CD4-positive, alpha-beta T cell treated with Interleukin-15 for 4 hours (primary cell): ENCODE results near the gene PPP1R12A.
"Not testable (repeated sequence)": the region's sequence is repeated elsewhere in the genome, so short reads cannot be mapped to it uniquely, and the experiment has no call there.

Experiments
- DNase-seq: peaks from one replicate; pipeline ENCODE4 v3.0.0-alpha.2; 2020; ENCODE audit warnings: low spot score

The PPP1R12A gene

GRCh38 chr12:79891506-79892162, 43.3 kb downstream of the PPP1R12A start:
- no peak for DNase-seq

GRCh38 chr12:79887890-79888289, 47.0 kb downstream of the PPP1R12A start:
- no peak for DNase-seq

GRCh38 chr12:79886917-79887519, 47.9 kb downstream of the PPP1R12A start:
- DNase-seq, result peak; percentile 65

DNA sequence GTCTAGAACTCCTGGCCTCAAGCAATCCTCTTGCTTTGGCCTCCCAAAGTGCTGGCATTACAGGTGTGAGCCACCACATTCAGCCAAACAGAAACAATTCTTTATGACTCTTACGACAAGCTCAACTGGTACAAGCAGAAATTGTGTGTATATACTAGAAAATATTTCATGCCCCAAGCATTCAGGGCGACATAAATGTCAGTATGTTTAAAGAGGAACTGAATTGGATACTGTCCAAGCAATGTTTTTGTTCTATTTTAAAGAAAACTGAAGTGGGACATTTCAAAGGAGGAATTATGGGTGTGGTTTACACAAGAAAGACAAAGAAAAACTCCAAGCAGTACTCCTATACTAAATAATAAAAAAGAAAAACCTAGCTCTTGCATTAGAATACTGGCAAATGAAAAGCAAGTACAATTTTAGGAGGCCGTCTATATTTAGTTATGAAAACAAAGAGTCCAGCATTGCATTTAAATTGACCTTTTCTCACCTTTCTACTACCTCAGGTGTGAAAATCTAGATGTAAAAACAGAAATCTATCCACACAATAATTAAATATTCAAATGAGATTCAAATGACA, 48.9 kb downstream of the PPP1R12A start:
- DNase-seq, result no peak

DNA sequence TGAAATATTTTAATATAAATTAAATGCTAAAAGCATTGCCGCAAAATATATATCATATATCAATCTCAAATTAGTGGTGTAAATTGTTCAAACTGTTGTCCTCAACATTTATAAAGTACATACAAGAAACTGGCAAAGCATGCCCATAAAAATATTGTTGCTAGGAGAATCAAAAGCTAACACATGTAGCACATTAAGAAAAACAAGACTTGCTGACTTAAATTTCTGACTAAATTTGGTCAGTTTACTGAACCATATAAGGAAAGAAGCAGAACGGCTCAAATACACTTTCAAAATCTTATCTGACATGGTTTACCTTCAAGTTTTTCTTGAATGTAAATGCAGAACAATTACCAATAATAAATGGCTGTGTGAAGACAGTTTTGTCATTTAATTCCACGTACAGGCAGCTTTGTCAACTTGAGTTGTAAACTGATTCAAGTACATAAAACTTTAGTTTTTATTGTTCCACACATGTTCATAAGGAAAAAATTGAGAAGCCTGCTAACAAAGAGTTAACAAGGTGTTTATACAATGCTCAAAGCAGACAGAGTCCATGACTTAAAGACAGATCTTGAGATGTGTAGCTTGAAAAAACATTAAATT, 50.4 kb downstream of the PPP1R12A start:
- no peak for DNase-seq

- peak; percentile 10 for DNase-seq
These were observed 51.7 kb downstream of the PPP1R12A start for GRCh38 chr12:79883216-79883615.

DNA sequence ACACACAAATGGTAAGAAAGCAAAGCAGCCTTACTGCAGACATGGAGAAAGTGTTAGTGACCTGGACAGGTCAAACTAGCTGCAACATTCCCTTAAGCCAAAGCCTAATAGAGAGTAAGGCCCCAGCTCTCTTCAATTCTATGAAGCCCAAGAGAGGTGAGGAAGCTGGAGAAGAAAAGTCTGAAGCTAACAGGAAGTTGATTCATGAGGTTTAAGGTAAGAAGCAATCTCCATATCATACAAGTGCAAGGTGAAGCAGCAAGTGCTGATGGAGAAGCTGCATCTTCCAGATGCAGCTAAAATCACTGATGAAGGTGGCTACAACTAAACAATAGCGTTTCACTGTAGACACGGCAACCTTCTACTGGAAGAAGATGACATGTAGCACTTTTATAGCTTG, 53.5 kb downstream of the PPP1R12A start:
- DNase-seq, result peak; percentile 3

DNA sequence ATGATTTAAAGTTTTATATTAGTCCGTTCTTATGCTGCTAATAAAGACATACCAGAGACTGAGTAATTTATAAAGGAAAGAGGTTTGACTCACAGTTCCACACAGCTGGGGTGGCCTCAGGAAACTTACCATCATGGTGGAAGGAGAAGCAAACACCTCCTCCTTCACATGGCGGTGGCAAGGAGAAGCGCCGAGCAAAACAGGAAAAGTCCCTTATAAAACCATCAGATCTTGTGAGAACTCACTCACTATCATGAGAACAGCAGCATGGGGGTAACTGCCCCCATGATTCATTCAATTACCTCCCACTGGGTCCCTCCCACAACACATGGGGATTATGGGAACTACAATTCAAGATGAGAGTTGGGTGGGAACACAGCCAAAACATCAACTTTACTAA, 56.4 kb downstream of the PPP1R12A start:
- DNase-seq, result not testable (repeated sequence)

DNA sequence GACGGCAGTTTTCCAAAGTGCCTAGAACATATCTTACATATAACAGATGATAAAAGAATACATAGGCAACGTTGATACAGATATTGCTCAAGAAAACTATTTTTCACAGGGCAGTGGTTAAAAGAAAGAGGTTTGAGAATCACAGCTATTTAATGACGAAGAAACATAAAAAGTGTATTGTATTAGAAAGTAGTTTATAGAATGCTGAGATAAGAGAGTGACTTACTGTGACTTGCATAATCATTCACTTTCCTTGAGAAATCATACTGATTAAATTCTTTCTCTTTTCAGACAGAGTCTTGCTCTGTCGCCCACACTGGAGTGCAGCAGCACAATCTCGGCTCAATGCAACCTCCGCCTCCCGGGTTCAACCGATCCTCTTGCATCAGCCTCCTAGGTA, 57.7 kb downstream of the PPP1R12A start:
- no peak for DNase-seq

DNA sequence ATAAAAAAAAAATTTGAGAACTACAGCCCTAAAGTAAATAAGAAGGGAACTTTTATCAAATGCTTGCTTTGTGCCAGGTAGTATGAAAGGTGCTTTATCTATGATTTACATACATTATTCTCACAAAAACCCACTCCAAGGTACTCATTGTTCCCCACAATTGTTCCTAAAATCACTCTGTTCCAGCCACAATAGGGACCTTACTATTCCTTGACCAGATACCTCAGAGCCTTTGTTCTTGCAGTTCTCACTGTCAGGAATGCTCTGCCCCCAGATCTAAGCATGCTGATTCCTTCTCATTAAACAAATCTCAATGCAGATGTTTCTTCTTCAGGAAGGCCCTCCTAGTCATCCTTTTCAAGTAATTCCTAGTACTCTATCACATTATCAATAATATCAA, 60.2 kb downstream of the PPP1R12A start:
- DNase-seq, result no peak

DNA sequence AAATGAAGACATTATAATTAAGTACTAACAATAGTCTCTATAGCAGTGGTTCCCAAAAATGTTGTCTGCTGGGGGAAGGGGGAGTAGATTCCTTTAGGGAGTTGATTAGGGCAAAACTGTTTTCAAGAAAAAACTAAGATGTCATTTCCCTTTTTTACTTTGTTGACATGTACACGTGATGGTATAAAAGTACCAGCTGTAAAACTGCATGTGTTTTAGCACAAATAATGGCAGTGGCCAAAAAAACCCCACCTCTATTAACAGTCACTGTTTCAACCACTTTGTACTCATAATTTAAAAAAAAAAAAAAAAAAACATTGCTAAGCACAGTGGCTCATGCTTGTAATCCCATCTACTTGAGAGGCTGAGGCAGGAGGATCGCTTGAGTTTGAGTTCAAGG, 61.7 kb downstream of the PPP1R12A start:
- DNase-seq, result no peak

DNA sequence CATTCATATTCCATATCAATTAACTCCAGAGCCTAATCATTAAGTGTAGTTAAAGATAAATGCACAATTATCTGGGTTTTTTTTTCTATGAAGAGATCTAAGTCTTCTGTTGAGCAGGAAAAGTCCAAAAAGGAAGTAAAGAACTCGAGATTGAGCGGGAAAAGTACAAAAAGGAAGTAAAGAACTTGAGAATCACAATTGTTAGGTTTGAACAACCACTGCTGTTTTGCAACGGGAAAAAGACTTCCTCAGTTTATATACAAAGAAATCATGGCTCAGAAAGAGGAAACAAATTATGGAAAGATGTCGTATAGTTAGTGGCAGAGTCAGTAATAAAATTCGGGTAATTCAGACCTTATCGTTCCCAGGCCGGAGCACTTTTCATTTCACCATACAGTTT, 63.3 kb downstream of the PPP1R12A start:
- no peak for DNase-seq

- DNase-seq, result no peak
These were observed 64.0 kb downstream of the PPP1R12A start for GRCh38 chr12:79870916-79871315.

- DNase-seq, result no peak
These were observed 75.3 kb downstream of the PPP1R12A start for GRCh38 chr12:79859646-79860045.

GRCh38 chr12:79858518-79858917, 76.4 kb downstream of the PPP1R12A start:
- DNase-seq, result no peak

- no peak for DNase-seq
These were observed 77.2 kb downstream of the PPP1R12A start for GRCh38 chr12:79857675-79858074.

DNA sequence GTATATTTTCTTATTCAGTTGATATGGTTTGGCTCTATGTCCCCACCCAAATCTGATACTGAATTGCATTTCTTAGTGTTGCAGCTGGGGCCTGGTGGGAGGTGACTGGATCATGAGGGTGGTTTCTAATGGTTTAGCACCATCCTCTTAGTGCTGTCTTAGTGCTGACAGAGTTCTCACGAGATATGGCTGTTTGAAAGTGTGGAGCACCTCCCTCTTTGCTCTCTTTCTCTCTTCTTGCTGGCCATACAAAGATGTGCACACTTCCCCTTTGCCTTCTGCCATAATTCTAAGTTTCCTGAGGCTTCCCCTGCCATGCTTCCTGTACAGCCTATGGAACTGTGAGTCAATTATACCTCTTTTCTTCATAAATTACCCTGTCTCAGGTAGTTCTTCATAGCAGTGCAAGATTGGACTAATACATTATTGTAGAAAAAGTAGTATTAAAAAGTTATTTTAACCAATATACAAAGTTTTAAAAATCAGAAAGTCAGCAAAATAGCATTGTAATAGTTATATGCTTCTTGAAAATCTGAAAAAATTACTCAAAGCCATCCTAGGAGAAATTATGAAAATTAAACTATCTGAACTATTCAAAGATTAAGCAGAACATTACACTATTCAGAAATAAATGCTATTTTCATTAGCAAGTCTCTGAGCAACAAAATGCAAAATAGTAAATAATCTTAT, 84.1 kb downstream of the PPP1R12A start:
- DNase-seq, result no peak

DNA sequence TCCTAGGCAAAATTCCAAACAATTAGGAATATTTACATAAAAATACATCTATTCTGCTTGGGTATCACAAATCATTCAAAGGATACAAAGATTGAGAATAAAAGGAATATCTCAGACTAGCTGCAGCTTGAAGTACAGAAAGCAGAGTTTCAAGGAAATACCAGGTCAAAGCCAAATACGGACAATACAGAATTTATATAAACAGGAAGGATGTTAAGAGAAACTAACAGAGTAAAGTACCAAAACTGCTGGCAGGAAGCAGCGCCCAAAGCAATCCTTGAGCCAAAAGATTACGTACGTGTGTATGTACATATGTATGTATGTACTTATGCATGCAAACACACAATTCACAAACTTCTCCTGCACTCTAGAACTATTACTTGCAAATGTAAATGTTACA, 86.6 kb downstream of the PPP1R12A start:
- peak; percentile 9 for DNase-seq

DNA sequence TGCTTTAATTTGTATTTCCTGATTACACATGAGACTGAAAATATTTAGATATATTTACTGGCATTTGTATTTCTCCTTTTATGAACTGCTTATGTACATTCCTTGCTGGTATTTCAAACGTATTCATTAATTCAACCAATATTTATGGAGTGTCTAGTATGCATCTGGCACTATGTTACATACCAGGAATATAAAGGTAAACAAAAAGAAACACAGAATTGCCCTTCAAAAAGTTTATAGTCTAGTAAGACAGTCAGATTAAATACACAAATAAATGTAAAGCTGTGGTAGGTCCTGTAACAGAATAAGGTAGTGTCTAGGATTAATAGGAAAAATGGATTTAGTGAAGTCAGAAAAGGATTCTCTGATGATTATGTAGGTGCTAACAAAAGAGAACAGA, 87.5 kb downstream of the PPP1R12A start:
- no peak for DNase-seq

DNA sequence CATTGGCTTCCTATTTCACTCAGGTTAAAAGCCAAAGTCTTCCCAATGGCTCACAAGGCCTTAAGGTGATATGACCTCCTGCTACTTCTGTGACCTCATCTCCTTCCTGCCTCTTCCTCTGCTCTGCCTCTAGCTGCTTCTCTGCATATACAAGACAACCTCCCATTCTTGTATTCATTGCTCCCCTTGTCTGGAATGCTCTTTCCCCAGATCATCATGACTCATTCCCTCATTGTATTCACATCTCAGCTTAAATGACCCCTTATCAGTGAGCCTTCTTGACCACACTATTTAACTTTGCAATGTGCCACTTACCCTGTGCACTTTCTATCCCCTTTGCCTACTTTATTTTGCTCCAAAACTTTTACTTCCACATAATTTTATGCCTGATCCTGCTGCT, 90.2 kb downstream of the PPP1R12A start:
- no peak for DNase-seq

DNA sequence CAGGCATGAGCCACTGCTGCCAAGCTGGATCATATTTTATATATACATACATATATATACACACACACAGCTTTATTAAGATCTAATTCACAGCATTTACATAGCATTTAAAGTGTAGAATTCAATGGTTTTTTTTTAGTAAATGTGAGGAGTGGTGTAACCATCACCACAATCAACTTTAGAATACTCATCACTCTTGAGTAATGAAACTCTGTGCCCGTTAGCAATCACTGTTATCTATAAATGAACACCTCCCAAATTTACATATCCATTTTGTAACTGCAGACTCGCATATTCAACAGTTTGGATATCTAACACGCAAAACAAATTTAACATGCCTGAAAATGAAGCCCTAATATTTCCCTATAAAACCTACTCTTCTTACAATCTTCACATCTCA, 90.9 kb downstream of the PPP1R12A start:
- DNase-seq, result no peak

- no peak for DNase-seq
These were observed 92.3 kb downstream of the PPP1R12A start for GRCh38 chr12:79842630-79843029.

GRCh38 chr12:79841878-79842265, 93.0 kb downstream of the PPP1R12A start:
- DNase-seq, result no peak
